HG03571 (cell line): ENCODE data around the gene TNFSF10.
A peak's percentile ranks its signal among the peaks of the same experiment; 100 is the strongest.
"Not testable (repeated sequence)": the region's sequence is repeated elsewhere in the genome, so short reads cannot be mapped to it uniquely, and the experiment has no call there.

Source experiments
- ATAC-seq: cut with Tn5 transposase; IDR thresholded peaks from one replicate; pipeline ENCODE4 v1.9.1; 2021; ENCODE audit not compliant: unreplicated experiment

Gene TNFSF10

DNA sequence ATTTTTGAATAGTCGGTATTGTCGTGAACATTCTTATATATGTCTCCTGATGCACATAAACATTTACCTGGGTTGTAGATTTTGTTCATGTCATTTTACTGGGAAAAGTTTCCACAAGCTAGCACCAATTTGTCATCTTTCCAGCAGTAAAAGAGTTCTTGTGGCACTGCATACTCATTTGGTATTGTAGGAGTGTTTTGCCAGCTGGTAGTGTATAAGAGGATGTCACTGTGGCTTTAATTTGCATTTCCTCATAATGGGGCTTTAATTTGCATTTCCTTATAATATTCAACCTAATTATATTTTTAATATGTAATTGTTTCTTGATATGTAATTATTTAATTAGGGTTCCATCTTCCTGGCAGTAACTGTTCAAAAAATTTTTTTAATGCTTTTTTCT lies 21.2 kb upstream of the TNFSF10 start:
- ATAC-seq, result no peak

- no peak for ATAC-seq
Observed at GRCh38 chr3:172543884-172544283, 20.7 kb upstream of the TNFSF10 start.

DNA sequence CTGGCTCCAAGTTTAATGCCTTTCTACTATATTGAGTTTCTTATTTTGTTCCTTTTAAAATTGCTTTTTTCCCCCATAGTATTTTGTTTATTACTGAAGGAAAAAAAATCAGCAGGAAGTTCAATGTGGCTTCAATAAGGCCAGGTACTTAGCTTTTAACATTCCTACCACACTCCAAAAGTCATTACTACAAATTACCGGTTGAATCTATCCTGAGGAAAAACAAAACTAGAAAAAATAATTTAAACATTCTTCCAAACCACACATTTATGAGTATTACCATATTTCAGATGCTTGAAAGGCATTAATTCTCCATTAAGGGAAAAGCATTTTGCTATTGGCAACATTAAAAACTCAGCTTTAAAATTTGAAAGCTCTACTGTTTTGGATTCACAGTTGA lies 20.2 kb upstream of the TNFSF10 start:
- ATAC-seq, result no peak

DNA sequence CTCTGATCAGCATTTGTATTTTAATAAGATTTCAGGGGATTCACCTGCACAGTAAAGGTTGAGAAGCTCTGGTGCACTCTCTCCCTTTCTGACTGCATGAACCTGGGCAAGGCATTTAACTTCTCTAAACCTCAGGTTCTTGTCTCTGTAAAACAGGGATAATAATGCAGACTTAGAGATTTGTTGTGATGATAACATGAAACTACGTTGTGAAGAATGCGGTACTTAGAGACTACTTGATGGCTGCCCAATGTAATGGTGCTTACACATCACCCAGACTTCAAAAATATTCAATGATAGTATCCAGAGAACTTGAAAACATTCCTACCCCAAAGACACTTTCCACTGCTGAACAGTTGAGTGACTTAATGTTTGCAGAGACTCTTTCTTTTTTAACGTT lies 19.8 kb upstream of the TNFSF10 start:
- ATAC-seq, result no peak

DNA sequence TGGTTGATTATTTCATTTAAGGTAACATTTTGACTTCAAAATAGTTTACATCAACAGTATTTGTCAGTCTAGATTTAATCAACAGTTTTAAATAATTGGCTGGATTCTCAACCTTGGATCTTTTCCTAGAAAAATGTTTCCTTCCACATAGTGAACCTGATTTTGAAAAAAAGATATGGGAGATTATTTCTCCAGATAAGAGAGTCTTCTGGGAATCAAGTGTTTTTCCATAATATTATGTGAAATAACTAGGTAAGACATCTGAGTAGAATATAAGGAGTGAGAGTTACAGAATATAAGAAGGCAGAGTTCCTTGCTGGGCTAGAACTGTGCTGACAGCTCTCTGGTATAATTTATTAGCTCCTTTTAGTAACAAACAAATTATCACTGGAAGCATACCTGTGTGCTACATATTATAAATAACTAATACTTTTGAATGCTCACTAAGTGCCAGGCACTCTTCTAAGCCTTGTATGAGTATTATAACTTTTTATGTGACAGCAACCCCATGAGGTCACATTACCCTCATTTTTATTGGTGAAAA lies 18.8 kb upstream of the TNFSF10 start:
- ATAC-seq, result no peak

DNA sequence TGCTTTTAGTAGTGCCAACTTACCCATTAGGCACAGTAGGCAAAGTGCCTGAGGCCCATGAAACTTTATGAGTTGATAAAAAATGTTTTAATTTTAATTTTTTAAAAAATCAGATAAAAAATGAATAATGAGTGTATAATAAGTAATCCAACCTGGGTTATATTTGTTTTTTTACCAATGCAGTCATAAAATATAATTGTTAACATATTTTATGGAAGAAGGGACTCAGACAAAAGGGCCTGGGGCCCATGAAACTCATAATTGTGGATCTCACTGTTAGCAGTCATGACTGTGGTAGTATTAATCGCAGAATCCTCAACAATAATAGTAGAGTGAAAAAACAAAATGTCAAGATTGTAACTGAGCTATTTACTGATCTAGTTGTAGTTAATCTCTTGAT lies 16.8 kb upstream of the TNFSF10 start:
- no peak for ATAC-seq

GRCh38 chr3:172539273-172539672 lies 16.0 kb upstream of the TNFSF10 start:
- ATAC-seq, result no peak

DNA sequence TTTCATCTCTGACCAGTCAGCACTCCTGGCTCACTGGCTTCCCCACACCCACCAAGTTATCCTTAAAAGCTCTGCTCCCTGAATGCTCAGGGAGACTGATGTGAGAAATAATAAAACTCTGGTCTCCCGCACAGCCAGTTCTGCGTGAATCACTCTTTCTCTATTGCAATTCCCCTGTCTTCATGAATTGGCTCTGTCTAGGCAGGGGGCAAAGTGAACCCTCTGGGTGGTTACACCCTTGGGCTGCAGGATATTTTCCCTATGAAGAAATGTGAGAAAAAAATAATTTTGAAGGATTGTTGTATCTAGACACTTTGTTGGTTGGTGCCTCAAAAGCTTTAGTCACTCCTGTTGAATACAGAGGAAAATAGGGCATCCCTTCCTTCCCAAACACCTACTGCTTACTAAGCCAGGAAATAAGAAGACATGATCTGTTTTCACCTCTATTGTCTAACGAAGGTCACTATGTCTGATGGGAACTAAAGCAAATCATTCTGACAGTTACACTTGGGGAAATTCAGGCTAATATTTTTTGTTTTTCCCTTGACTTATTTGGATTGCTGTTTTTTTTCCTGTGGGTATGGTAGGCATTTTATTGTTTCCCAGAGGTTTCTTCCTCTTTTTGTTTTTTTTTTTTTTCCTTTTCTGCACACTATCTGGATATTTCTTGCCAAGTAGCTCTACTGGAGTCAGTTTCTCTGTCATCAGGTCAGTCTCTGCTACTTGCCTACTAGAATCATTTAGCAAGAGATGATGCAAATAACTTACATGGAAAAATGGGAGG lies 15.3 kb upstream of the TNFSF10 start:
- ATAC-seq, result no peak

DNA sequence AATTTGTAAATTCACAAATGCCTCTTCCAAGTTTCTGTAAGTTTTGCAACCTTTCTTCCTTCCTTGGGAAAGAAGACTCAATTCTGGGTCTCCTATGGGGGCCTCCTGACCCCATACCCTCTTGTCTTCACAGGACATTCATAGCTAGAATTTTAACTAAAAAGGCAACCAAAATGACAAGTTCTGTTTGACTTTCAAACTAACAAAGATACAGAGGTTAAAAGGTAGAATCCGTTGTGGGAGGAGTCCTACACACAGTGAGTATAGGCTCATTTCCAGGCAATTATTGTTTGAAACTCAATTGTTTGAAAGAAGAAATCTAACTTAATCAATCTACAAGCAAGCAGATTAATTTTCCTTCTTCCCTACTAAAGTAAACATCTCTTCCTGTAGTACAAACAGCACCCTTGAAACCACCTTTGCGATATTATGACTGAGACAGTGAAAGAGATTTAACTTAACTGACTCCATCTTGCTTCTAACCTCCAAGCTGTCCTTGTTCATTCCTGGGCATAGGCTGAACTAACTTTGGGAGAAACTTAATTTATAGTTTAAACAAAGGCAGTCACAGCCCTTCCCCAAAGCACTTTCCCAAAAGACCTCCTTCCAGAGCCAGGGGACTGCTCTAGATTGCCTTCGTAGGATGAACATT lies 14.4 kb upstream of the TNFSF10 start:
- ATAC-seq, result no peak

DNA sequence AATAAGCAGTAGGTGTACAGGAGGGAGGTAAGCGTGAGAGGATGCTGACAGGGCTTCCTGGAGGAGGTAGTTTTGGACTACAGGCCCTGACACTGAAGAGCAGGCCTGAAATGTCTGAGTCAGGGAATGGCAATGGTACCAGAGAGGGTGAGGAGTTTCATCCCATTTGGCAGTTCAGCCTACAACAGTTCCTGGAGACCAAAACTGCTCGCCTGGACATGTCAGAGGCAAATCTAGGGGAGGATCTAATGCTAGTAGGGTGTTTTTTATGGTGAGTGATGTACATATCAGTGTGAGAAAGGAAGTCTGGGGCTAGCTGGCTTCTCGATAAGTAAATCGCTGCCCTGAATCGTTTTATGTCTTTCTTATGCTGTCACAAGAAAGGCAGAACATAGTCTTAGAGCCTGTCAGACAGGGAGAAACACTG lies 13.8 kb upstream of the TNFSF10 start:
- ATAC-seq, result no peak

- no peak for ATAC-seq
Observed at GRCh38 chr3:172536505-172536904, 13.3 kb upstream of the TNFSF10 start.

DNA sequence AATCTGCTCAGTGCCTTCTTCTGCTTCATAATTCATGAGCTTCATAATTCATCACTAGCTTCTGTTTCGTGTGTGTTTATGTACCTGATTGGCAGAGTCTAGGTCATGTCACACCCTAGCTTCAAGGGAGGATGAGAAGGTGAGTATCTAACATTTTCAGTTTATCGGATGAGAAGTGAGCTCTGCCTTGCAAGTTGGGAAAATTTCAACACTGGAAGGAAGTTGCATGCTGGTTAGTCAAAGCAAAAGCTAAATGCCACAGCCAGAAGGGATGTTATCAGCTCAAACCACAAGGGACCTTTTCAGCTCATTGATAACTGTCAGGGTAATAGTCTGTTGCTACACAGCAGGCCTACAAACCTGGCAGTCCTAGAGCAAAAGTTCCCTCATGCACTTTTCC lies 7.3 kb upstream of the TNFSF10 start:
- no peak for ATAC-seq

GRCh38 chr3:172530101-172530561 lies 6.9 kb upstream of the TNFSF10 start:
- ATAC-seq, result no peak

DNA sequence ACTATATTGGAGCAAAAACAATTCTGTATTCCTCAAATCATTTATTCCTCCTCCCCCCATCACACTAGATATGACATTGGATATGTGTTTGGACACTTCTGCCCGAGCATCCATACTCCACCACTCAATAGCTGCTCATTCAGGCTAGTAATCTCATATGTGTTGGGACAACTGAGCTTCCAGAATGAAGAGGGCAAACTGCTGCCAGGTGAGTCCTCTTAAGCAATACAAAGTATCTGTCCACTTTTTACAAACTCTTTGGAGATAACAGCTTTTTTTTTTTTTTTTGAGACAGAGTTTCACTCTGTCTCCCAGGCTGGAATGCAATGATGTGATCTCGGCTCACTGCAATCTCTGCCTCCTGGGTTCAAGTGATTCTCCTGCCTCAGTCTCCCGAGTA lies 5.4 kb upstream of the TNFSF10 start:
- no peak for ATAC-seq

- ATAC-seq, result no peak
Observed at GRCh38 chr3:172527306-172527705, 4.1 kb upstream of the TNFSF10 start.

DNA sequence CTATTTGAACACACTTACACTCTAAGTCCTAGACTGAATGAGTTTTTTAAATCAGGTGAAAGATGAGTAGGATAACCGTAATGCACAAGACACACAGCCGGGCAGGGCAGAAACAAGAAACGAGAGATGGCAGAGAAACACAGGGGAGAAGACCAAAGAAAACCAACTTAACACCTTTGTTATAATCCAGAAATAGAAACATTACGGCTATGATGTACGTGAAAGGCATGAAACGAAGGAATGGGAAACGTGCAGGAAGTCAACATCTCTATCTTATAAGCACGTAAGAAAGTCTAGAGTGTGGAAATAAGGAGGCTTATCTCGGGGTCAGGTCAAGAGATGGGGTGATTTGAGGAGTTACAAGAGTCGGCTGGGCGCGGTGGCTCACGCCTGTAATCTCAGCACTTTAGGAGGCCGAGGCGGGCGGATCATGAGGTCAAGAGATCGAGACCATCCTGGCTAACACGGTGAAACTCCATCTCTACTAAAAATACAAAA lies 1.9 kb upstream of the TNFSF10 start:
- ATAC-seq, result no peak

DNA sequence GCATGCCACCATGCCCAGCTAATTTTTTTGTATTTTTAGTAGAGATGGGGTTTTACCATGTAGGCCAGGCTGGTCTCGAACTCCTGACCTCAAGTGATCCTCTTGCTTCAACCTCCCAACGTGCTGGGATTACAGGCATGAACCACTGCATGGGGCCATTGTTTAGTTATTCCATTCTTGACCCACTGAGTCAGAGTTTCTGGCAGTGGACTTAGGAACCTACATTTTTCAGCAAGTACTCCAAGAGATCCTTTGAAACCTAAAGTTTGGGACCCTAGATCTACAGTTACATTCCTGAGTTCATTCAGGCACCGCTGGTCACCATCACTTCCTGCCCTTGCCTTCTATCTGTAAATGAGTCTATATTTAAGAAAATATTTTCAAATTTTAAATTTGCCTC lies 1.4 kb upstream of the TNFSF10 start:
- no peak for ATAC-seq

GRCh38 chr3:172521837-172522726 lies 1.1 kb downstream of the TNFSF10 start:
- not testable (repeated sequence) for ATAC-seq

DNA sequence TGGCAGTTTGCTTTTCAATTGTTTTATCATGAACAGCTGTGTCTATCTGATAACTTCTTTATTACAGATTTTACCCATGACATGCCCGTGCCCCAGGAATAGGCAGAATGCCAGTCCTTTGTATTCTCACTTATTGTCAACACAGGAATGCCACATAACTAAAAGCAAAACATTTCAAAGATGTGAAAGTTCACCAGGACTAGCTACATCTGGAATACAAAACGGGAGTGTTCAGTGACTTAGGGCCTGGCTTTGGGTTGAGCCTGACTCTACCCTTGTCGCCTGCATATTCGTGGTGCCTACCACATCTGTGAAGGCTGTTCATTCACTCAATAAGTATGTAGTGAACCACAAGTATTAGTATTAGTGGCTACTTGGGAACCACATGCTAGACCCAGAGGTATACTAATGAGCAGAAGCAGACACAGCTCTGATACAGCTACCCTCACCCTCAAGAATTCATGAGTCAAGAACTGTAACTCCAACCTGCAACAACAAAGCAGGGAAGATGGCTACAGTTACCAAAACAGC lies 2.9 kb downstream of the TNFSF10 start:
- ATAC-seq, result peak; percentile 52

DNA sequence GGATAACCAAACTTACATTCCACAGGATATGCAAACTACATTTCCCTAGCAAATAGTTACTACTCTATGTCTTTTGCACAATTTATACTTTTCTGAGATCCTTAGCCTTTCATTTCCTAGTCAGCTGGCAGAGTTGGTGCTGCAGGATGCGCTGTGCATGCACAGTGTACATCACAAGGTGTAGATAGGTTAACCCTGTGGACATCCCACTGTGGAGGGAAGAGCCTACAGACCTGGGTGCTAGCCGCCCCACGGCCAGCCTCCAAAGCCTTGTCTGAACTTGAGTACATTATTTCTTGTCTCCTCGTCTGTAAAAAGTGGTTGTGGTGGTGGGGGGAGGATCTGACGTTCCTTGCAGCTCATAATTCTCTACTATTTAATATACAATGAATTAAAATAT lies 3.5 kb downstream of the TNFSF10 start:
- ATAC-seq, result no peak
